ENCODE data around the gene TNFRSF12A. TPM values are rescaled to one million over a fixed set of nuclear protein-coding genes. Genes with fewer than 3 reads are reported as not detected.

The TNFRSF12A gene
- total RNA-seq, 1 experiment from 2014 or later = 62.5 TPM

DNA sequence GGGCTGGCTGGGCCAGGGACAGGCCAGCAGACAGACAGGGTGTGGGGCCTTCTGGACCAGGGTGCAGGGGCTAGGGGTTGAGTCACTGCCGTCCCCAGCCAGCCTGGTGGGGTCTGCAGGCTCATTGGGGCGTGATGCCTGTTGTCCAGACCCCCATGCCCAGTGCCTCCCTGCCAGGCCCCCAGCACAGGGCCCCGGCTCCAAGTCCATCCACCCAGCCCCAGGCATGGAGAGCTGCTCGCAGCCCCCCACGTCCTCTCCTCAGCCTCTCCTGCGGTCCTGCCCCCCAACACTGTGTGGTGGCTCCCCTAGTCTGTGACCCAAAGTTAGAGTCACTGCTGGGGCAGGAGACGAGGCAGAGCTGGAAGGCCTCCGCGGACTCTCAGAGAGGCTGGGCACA, 32.9 kb upstream of the TNFRSF12A start:
- DNase-seq = no peak
- H3K27me3 Mint-ChIP-seq (ENCODE audit: insufficient read depth, unreplicated experiment) = no peaks in the 10 kb centered on the region
- Histone ChIP-seq H3K36me3 (ENCODE audit: control insufficient read depth, insufficient read depth, low read length) (no peaks in the 10 kb centered on the region), H3K4me1 (0 out of 2 replicates have a peak, but pooled peaks cover 8% of the 10 kb centered on the region), H3K4me3 (ENCODE audit: low read depth, low read length) (no peak overlapping the region), H3K27me3 (replicated peaks; ENCODE audit: control insufficient read depth, insufficient read depth, low read length) (no peaks in the 10 kb centered on the region), H3K9me3 (no peaks in the 10 kb centered on the region)
- H3K4me1 Mint-ChIP-seq (ENCODE audit: low read depth, unreplicated experiment) = no peaks in the 10 kb centered on the region
- no peaks in the 10 kb centered on the region for H3K9me3 Mint-ChIP-seq (ENCODE audit: unreplicated experiment)
- H3K36me3 Mint-ChIP-seq (ENCODE audit: insufficient read depth, unreplicated experiment) = no peaks in the 10 kb centered on the region
- H3K4me3 Mint-ChIP-seq (ENCODE audit: unreplicated experiment) = no peak overlapping the region
- CTCF ChIA-PET = no interaction called here
- no TSS peak for BruUV-seq (replicated peaks)
- POLR2A ChIA-PET = no interaction called here
- TF ChIP-seq, protein P1, sequence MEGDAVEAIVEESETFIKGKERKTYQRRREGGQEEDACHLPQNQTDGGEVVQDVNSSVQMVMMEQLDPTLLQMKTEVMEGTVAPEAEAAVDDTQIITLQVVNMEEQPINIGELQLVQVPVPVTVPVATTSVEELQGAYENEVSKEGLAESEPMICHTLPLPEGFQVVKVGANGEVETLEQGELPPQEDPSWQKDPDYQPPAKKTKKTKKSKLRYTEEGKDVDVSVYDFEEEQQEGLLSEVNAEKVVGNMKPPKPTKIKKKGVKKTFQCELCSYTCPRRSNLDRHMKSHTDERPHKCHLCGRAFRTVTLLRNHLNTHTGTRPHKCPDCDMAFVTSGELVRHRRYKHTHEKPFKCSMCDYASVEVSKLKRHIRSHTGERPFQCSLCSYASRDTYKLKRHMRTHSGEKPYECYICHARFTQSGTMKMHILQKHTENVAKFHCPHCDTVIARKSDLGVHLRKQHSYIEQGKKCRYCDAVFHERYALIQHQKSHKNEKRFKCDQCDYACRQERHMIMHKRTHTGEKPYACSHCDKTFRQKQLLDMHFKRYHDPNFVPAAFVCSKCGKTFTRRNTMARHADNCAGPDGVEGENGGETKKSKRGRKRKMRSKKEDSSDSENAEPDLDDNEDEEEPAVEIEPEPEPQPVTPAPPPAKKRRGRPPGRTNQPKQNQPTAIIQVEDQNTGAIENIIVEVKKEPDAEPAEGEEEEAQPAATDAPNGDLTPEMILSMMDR (IDR thresholded peaks at IDR 0.05; ENCODE audit: insufficient read depth in 1 of 2, low read depth in 1 of 2, low read length in 1 of 2, severe bottlenecking in 1 of 2, unreplicated experiment in 1 of 2) = no peak
- intact Hi-C loops (cut with micrococcal nuclease; ENCODE audit: unreplicated experiment) = no loop called here
- no peak overlapping the region for H3K27ac Mint-ChIP-seq (ENCODE audit: unreplicated experiment)

DNA sequence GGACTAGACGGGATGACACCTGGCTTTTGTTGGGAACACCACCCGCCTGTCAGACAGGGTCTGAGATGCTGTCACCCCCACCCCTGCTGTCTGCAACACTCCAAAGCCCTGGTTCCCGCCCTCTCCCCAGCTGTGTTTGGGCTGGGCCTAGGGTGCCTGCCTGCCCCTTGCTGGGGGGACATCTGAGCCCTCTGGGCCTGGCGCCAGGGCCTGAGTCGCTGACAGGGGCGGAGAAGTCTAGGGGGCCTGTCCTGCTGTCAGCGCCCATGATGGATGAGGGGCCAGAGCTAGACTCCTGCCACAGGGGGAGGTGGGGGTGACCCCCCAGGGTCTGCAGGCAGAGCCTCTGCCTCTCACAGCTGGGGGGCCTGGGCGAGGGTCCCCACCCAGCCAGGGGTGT, 32.3 kb upstream of the TNFRSF12A start:
- no peak overlapping the region for H3K27ac Mint-ChIP-seq (ENCODE audit: unreplicated experiment)

DNA sequence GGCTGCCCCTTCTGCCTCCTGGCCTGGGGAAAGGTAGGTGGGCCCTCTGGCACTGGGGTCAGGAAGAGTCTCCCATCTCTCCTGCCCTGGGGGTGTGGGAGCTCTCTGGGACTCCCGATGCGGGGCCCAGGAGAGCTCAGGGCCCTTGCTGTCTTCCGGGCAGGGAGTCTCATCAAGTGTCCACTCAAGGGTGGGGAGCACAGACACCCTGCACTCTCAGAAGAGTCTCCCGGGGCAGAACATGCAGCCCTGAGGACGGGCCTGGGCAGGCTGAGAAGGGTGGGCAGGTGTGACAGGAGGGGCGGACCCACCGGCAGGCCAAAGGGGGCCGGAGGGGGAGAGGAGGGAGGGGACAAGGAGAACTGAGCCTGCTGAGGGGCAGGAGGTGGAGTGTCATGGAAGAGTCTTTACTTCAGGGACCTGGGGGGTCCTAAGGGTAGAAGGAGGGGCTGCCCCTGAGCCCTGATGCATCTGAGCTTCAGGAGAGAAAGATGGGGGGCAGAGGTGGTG, 31.5 kb upstream of the TNFRSF12A start:
- TF ChIP-seq, protein P1 (IDR thresholded peaks at IDR 0.05; ENCODE audit: insufficient read depth in 1 of 2, low read depth in 1 of 2, low read length in 1 of 2, severe bottlenecking in 1 of 2, unreplicated experiment in 1 of 2) = no peak
- no peak overlapping the region for H3K4me3 ChIP-seq (ENCODE audit: low read depth, low read length)
- H3K9me3 Mint-ChIP-seq (ENCODE audit: unreplicated experiment) = no peaks in the 10 kb centered on the region
- H3K27me3 Mint-ChIP-seq (ENCODE audit: insufficient read depth, unreplicated experiment) = no peaks in the 10 kb centered on the region
- no peaks in the 10 kb centered on the region for H3K36me3 Mint-ChIP-seq (ENCODE audit: insufficient read depth, unreplicated experiment)
- no peaks in the 10 kb centered on the region for H3K36me3 ChIP-seq (ENCODE audit: control insufficient read depth, insufficient read depth, low read length)
- H3K9me3 ChIP-seq = no peaks in the 10 kb centered on the region
- H3K4me1 ChIP-seq = 0 out of 2 replicates have a peak, but pooled peaks cover 8% of the 10 kb centered on the region
- ChIA-PET CTCF (no interaction called here), POLR2A (no interaction called here)
- no peak for DNase-seq
- H3K27me3 ChIP-seq (replicated peaks; ENCODE audit: control insufficient read depth, insufficient read depth, low read length) = no peaks in the 10 kb centered on the region
- no peaks in the 10 kb centered on the region for H3K4me1 Mint-ChIP-seq (ENCODE audit: low read depth, unreplicated experiment)
- intact Hi-C loops (cut with micrococcal nuclease; ENCODE audit: unreplicated experiment) = no loop called here
- H3K27ac Mint-ChIP-seq (ENCODE audit: unreplicated experiment) = no peak overlapping the region
- BruUV-seq (replicated peaks) = no TSS peak
- no peak overlapping the region for H3K4me3 Mint-ChIP-seq (ENCODE audit: unreplicated experiment)

More for the DNA sequence above, 32.3 kb upstream of the TNFRSF12A start:
- Histone ChIP-seq H3K27me3 (replicated peaks; ENCODE audit: control insufficient read depth, insufficient read depth, low read length) (no peaks in the 10 kb centered on the region), H3K4me3 (ENCODE audit: low read depth, low read length) (no peak overlapping the region), H3K4me1 (0 out of 2 replicates have a peak, but pooled peaks cover 8% of the 10 kb centered on the region), H3K36me3 (ENCODE audit: control insufficient read depth, insufficient read depth, low read length) (no peaks in the 10 kb centered on the region), H3K9me3 (no peaks in the 10 kb centered on the region)
- Mint-ChIP-seq H3K4me3 (ENCODE audit: unreplicated experiment) (no peak overlapping the region), H3K4me1 (ENCODE audit: low read depth, unreplicated experiment) (no peaks in the 10 kb centered on the region), H3K27me3 (ENCODE audit: insufficient read depth, unreplicated experiment) (no peaks in the 10 kb centered on the region), H3K36me3 (ENCODE audit: insufficient read depth, unreplicated experiment) (no peaks in the 10 kb centered on the region), H3K9me3 (ENCODE audit: unreplicated experiment) (no peaks in the 10 kb centered on the region)
- TF ChIP-seq, protein P1 (IDR thresholded peaks at IDR 0.05; ENCODE audit: insufficient read depth in 1 of 2, low read depth in 1 of 2, low read length in 1 of 2, severe bottlenecking in 1 of 2, unreplicated experiment in 1 of 2) = no peak
- POLR2A ChIA-PET = no interaction called here
- intact Hi-C loops (cut with micrococcal nuclease; ENCODE audit: unreplicated experiment) = no loop called here
- BruUV-seq (replicated peaks) = no TSS peak
- CTCF ChIA-PET = no interaction called here
- no peak for DNase-seq

All from Caco-2 (cell line).